Right atrium auricular region (tissue), 2 donors: ENCODE measurements around the gene FAM241A. TPM values are rescaled to one million over a fixed set of nuclear protein-coding genes. Genes with fewer than 3 reads are reported as not detected.

Experiments used
- DNase-seq: peaks from one replicate; pipeline ENCODE4 v3.0.0-alpha.2; 2019; ENCODE audit warnings: low spot score
- H3K27ac ChIP-seq, 2 donors: fragments of 200-600 bp; sonication (generic); 1 replicate in 1 of 2; 2 replicates in 1 of 2; pipeline ENCODE4 v1.5.1; 2016 to 2019
- H3K27me3 ChIP-seq, 2 donors: fragments of 200-600 bp; sonication (generic); one replicate each; pipeline versions ENCODE4 v1.5.1 to v1.6.0; 2017 to 2019
- H3K36me3 ChIP-seq: fragments of 200-600 bp; sonication (generic); one replicate; pipeline ENCODE4 v1.5.1; 2016
- H3K4me1 ChIP-seq, 2 donors: fragments of 200-600 bp; sonication (generic); one replicate each; pipeline versions ENCODE4 v1.5.1 to v1.6.0; 2017 to 2019
- H3K4me3 ChIP-seq, 2 donors: fragments of 200-600 bp; sonication (generic); 1 replicate in 1 of 2; 2 replicates in 1 of 2; pipeline ENCODE4 v1.5.1; 2017 to 2019; ENCODE audit warnings: mild to moderate bottlenecking in 1 of 2, moderate library complexity in 1 of 2
- H3K9me3 ChIP-seq, 2 donors: fragments of 200-600 bp; sonication (generic); one replicate each; pipeline ENCODE4 v1.5.1; 2019
- total RNA-seq, 2 donors: library from RNA; depleted of rRNA; stranded (reverse); fragments of >200 nt; gene quantifications; one replicate each; pipeline ENCODE4 v1.1.0, GENCODE V29; 2016
- TF ChIP-seq, protein P1 (sequence below), 2 donors: fragments of 200-600 bp; sonication (generic); IDR thresholded peaks; one replicate each; pipeline ENCODE4 v1.5.1; 2019; ENCODE audit warnings: antibody characterized with exemption in 2 of 2

FAM241A gene
- total RNA-seq, 2 donors from 2014 or later: 6.0 to 6.7 TPM

GRCh38 chr4:112114452-112114851, 30.8 kb upstream of the FAM241A start:
- no peak overlapping the region for H3K4me3 ChIP-seq
- H3K27ac ChIP-seq: no peak overlapping the region
- H3K27me3 ChIP-seq: no peaks in the 10 kb centered on the region
- no peaks in the 10 kb centered on the region for H3K9me3 ChIP-seq
- TF ChIP-seq, protein P1, sequence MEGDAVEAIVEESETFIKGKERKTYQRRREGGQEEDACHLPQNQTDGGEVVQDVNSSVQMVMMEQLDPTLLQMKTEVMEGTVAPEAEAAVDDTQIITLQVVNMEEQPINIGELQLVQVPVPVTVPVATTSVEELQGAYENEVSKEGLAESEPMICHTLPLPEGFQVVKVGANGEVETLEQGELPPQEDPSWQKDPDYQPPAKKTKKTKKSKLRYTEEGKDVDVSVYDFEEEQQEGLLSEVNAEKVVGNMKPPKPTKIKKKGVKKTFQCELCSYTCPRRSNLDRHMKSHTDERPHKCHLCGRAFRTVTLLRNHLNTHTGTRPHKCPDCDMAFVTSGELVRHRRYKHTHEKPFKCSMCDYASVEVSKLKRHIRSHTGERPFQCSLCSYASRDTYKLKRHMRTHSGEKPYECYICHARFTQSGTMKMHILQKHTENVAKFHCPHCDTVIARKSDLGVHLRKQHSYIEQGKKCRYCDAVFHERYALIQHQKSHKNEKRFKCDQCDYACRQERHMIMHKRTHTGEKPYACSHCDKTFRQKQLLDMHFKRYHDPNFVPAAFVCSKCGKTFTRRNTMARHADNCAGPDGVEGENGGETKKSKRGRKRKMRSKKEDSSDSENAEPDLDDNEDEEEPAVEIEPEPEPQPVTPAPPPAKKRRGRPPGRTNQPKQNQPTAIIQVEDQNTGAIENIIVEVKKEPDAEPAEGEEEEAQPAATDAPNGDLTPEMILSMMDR (IDR thresholded peaks at IDR 0.05): no peak
- DNase-seq: no peak
- no peaks in the 10 kb centered on the region for H3K4me1 ChIP-seq
- no peaks in the 10 kb centered on the region for H3K36me3 ChIP-seq

- no peak for DNase-seq
- H3K9me3 ChIP-seq: no peaks in the 10 kb centered on the region
- H3K27me3 ChIP-seq: no peaks in the 10 kb centered on the region
- TF ChIP-seq, protein P1 (IDR thresholded peaks at IDR 0.05): no peak
- H3K4me1 ChIP-seq: no peaks in the 10 kb centered on the region
- no peak overlapping the region for H3K27ac ChIP-seq
- no peaks in the 10 kb centered on the region for H3K36me3 ChIP-seq
- H3K4me3 ChIP-seq: no peak overlapping the region
Measured at GRCh38 chr4:112118742-112119352, 26.4 kb upstream of the FAM241A start.

- Histone ChIP-seq H3K27ac (no peak overlapping the region), H3K4me1 (no peaks in the 10 kb centered on the region), H3K4me3 (no peak overlapping the region), H3K36me3 (no peaks in the 10 kb centered on the region), H3K27me3 (no peaks in the 10 kb centered on the region), H3K9me3 (no peaks in the 10 kb centered on the region)
- DNase-seq: no peak
- TF ChIP-seq, protein P1 (IDR thresholded peaks at IDR 0.05): no peak
Measured at GRCh38 chr4:112119353-112119783, 25.9 kb upstream of the FAM241A start.

DNA sequence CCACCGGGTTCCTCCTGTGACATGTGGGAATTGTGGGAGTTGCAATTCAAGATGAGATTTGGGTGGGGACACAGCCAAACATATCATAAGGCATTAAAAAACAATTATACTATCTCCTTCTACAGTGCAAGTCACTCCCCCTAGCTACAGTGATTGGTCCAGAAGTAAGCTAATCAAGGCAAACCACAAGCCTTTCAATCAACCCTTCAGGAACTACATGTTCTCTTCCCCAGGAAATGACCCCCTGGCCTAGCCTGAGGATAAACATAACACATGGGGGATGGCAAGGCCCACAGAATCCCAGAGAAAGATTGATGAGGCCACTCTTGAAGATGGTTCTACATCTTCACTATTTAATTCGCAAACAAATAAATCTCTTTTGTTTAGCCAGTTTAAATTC, 25.2 kb upstream of the FAM241A start:
- no peak for DNase-seq
- H3K36me3 ChIP-seq: no peaks in the 10 kb centered on the region
- H3K9me3 ChIP-seq: no peaks in the 10 kb centered on the region
- no peaks in the 10 kb centered on the region for H3K4me1 ChIP-seq
- no peak overlapping the region for H3K4me3 ChIP-seq
- no peak overlapping the region for H3K27ac ChIP-seq
- TF ChIP-seq, protein P1 (IDR thresholded peaks at IDR 0.05): no peak
- H3K27me3 ChIP-seq: no peaks in the 10 kb centered on the region

- H3K27me3 ChIP-seq: no peaks in the 10 kb centered on the region
- no peak overlapping the region for H3K4me3 ChIP-seq
- H3K4me1 ChIP-seq: no peaks in the 10 kb centered on the region
- TF ChIP-seq, protein P1 (IDR thresholded peaks at IDR 0.05): no peak
- no peak overlapping the region for H3K27ac ChIP-seq
- DNase-seq: no peak
- no peaks in the 10 kb centered on the region for H3K36me3 ChIP-seq
- H3K9me3 ChIP-seq: no peaks in the 10 kb centered on the region
Measured at GRCh38 chr4:112125416-112125815, 19.8 kb upstream of the FAM241A start.
